ENCODE data around the gene PMEPA1.

GRCh38 chr20:57698116-57698866, 11.5 kb downstream of the PMEPA1 start:
- TF ChIP-seq CTCF (conservative IDR thresholded peaks at IDR 0.05) (no peak), ZFX (IDR thresholded peaks at IDR 0.05) (no peak)
